ENCODE data around the gene IFNAR1.

IFNAR1 gene

GRCh38 chr21:33324291-33325221 lies at the start of gene IFNAR1:
Gene IFNAR1 (plus strand): TSS chr21:33324970. CDS start chr21:33325056, 86 bp downstream.
- peak; percentile 97 for DNase-seq

- peak; percentile 61 for DNase-seq
Measured at GRCh38 chr21:33278721-33279120, 46.0 kb upstream of the IFNAR1 start.

- DNase-seq = no peak
Measured at GRCh38 chr21:33279330-33279820, 45.4 kb upstream of the IFNAR1 start.

- no peak for DNase-seq
Measured at GRCh38 chr21:33281096-33281652, 43.6 kb upstream of the IFNAR1 start.

- DNase-seq = no peak
Measured at GRCh38 chr21:33283203-33283602, 41.6 kb upstream of the IFNAR1 start.

GRCh38 chr21:33286076-33286475 lies 38.7 kb upstream of the IFNAR1 start:
- DNase-seq = no peak

GRCh38 chr21:33286600-33287456 lies 37.9 kb upstream of the IFNAR1 start:
- DNase-seq = peak; percentile 73

- DNase-seq = peak; percentile 68
Measured at GRCh38 chr21:33289199-33289819, 35.5 kb upstream of the IFNAR1 start.

GRCh38 chr21:33290441-33290840 lies 34.3 kb upstream of the IFNAR1 start:
- DNase-seq = no peak

GRCh38 chr21:33291686-33292085 lies 33.1 kb upstream of the IFNAR1 start:
- DNase-seq = no peak

GRCh38 chr21:33292724-33293123 lies 32.0 kb upstream of the IFNAR1 start:
- DNase-seq = no peak

GRCh38 chr21:33293136-33293535 lies 31.6 kb upstream of the IFNAR1 start:
- no peak for DNase-seq

- DNase-seq = no peak
Measured at GRCh38 chr21:33293811-33294216, 31.0 kb upstream of the IFNAR1 start.

- no peak for DNase-seq
Measured at GRCh38 chr21:33296156-33296555, 28.6 kb upstream of the IFNAR1 start.

- DNase-seq = no peak
Measured at GRCh38 chr21:33299181-33299752, 25.5 kb upstream of the IFNAR1 start.

- DNase-seq = no peak
Measured at GRCh38 chr21:33300701-33301631, 23.8 kb upstream of the IFNAR1 start.

- no peak for DNase-seq
Measured at GRCh38 chr21:33301632-33302002, 23.2 kb upstream of the IFNAR1 start.

- DNase-seq = no peak
Measured at GRCh38 chr21:33302055-33302454, 22.7 kb upstream of the IFNAR1 start.

- no peak for DNase-seq
Measured at GRCh38 chr21:33302796-33303195, 22.0 kb upstream of the IFNAR1 start.

GRCh38 chr21:33305344-33305671 lies 19.5 kb upstream of the IFNAR1 start:
- no peak for DNase-seq

- DNase-seq = no peak
Measured at GRCh38 chr21:33305938-33306337, 18.8 kb upstream of the IFNAR1 start.
